ENCODE measurements around the gene NFATC3. TPM values are rescaled to one million over a fixed set of nuclear protein-coding genes. Genes with fewer than 3 reads are reported as not detected.

Gene NFATC3
- total RNA-seq, 1 donor from 2014 or later: 51.8 TPM

GRCh38 chr16:68064791-68065365 lies 20.3 kb upstream of the NFATC3 start:
- no peaks in the 10 kb centered on the region for H3K9me3 Mint-ChIP-seq
- H3K27me3 Mint-ChIP-seq (ENCODE audit: low read depth): no peaks in the 10 kb centered on the region
- H3K4me3 Mint-ChIP-seq: no peak overlapping the region
- H3K4me1 Mint-ChIP-seq: peaks cover 6% of the 10 kb centered on the region
- DNase-seq (ENCODE audit: low spot score in 2 of 2, unreplicated experiment in 2 of 2): peak in 1 of 2 experiments; percentile 66
- peak overlapping the region; percentile 41 for H3K27ac Mint-ChIP-seq
- TF ChIP-seq CTCF (IDR thresholded peaks at IDR 0.05; ENCODE audit: unreplicated experiment): peak; percentile 53
- peaks cover 12% of the 10 kb centered on the region for H3K36me3 Mint-ChIP-seq

GRCh38 chr16:68065716-68066305 lies 19.4 kb upstream of the NFATC3 start:
- Mint-ChIP-seq H3K9me3 (no peaks in the 10 kb centered on the region), H3K27ac (no peak overlapping the region), H3K27me3 (ENCODE audit: low read depth) (no peaks in the 10 kb centered on the region), H3K4me1 (peaks cover 6% of the 10 kb centered on the region), H3K4me3 (no peak overlapping the region), H3K36me3 (peaks cover 15% of the 10 kb centered on the region)
- TF ChIP-seq CTCF (IDR thresholded peaks at IDR 0.05; ENCODE audit: unreplicated experiment): no peak
- DNase-seq (ENCODE audit: low spot score in 2 of 2, unreplicated experiment in 2 of 2): no peak

GRCh38 chr16:68066763-68067162 lies 18.4 kb upstream of the NFATC3 start:
- H3K4me3 Mint-ChIP-seq: no peak overlapping the region
- H3K36me3 Mint-ChIP-seq: peaks cover 16% of the 10 kb centered on the region
- no peak for TF ChIP-seq CTCF (IDR thresholded peaks at IDR 0.05; ENCODE audit: unreplicated experiment)
- H3K27me3 Mint-ChIP-seq (ENCODE audit: low read depth): no peaks in the 10 kb centered on the region
- DNase-seq (ENCODE audit: low spot score in 2 of 2, unreplicated experiment in 2 of 2): no peak
- H3K9me3 Mint-ChIP-seq: no peaks in the 10 kb centered on the region
- no peak overlapping the region for H3K27ac Mint-ChIP-seq
- peaks cover 6% of the 10 kb centered on the region for H3K4me1 Mint-ChIP-seq

GRCh38 chr16:68068926-68069325 lies 16.2 kb upstream of the NFATC3 start:
- no peak overlapping the region for H3K4me3 Mint-ChIP-seq
- H3K27me3 Mint-ChIP-seq (ENCODE audit: low read depth): no peaks in the 10 kb centered on the region
- H3K9me3 Mint-ChIP-seq: no peaks in the 10 kb centered on the region
- TF ChIP-seq CTCF (IDR thresholded peaks at IDR 0.05; ENCODE audit: unreplicated experiment): no peak
- peaks cover 6% of the 10 kb centered on the region for H3K4me1 Mint-ChIP-seq
- H3K36me3 Mint-ChIP-seq: peaks cover 20% of the 10 kb centered on the region
- no peak overlapping the region for H3K27ac Mint-ChIP-seq
- DNase-seq (ENCODE audit: low spot score in 2 of 2, unreplicated experiment in 2 of 2): no peak

GRCh38 chr16:68069511-68070248 lies 15.5 kb upstream of the NFATC3 start:
- Mint-ChIP-seq H3K36me3 (peaks cover 23% of the 10 kb centered on the region), H3K27me3 (ENCODE audit: low read depth) (no peaks in the 10 kb centered on the region), H3K4me3 (no peak overlapping the region), H3K27ac (no peak overlapping the region), H3K4me1 (peaks cover 6% of the 10 kb centered on the region), H3K9me3 (no peaks in the 10 kb centered on the region)
- no peak for TF ChIP-seq CTCF (IDR thresholded peaks at IDR 0.05; ENCODE audit: unreplicated experiment)
- no peak for DNase-seq (ENCODE audit: low spot score in 2 of 2, unreplicated experiment in 2 of 2)
